K562 (cell line): Measurements from ENCODE around the gene AMZ2. TPM values are rescaled to one million over a fixed set of nuclear protein-coding genes. Genes with fewer than 3 reads are reported as not detected.

ENCODE experiments used
- CBX8 ChIP-seq: fragments of 200-600 bp; sonication (generic); IDR thresholded peaks from 2 replicates; pipeline ENCODE4 v1.6.1; 2012; ENCODE audit warnings: borderline replicate concordance, mixed run types, low read depth, mild to moderate bottlenecking, moderate library complexity, mixed read lengths, low read length, control low read depth, inconsistent platforms; ENCODE audit not compliant: poor library complexity, severe bottlenecking; ENCODE audit errors: extremely low read depth
- GABPB2 ChIP-seq: fragments of 250-450 bp; sonication (Bioruptor Pico); conservative IDR thresholded peaks from 2 replicates; pipeline ENCODE4 v1.5.1; 2021; ENCODE audit warnings: mild to moderate bottlenecking
- HMGXB4 ChIP-seq: sonication (generic); formaldehyde crosslinking; IDR thresholded peaks from 2 replicates; pipeline ENCODE4 v1.8.1; 2023; ENCODE audit warnings: mild to moderate bottlenecking, missing genetic modification reagents
- NKRF ChIP-seq: fragments of 450-650 bp; IDR thresholded peaks from 2 replicates; pipeline ENCODE4 v1.6.1; 2016; ENCODE audit warnings: borderline replicate concordance
- REST ChIP-seq, 2 experiments: fragments of 450-650 bp; formaldehyde crosslinking in 1 of 2; IDR thresholded peaks; 2 replicates each; pipeline versions ENCODE4 v1.4.0 to v1.6.1; 2014 to 2020; ENCODE audit warnings: mild to moderate bottlenecking in 2 of 2, borderline replicate concordance in 1 of 2, low read depth in 1 of 2
- SAFB2 ChIP-seq: fragments of 200-400 bp; formaldehyde crosslinking; IDR thresholded peaks from 2 replicates; pipeline ENCODE4 v1.6.1; 2018; ENCODE audit warnings: borderline replicate concordance, low read length, low read depth, moderate library complexity; ENCODE audit not compliant: severe bottlenecking
- SIX5 ChIP-seq, 2 experiments: IDR thresholded peaks; 2 replicates each; pipeline ENCODE4 v1.6.1; 2011; ENCODE audit warnings: low read length in 2 of 2, borderline replicate concordance in 1 of 2, low read depth in 1 of 2, mild to moderate bottlenecking in 1 of 2, moderate library complexity in 1 of 2; ENCODE audit not compliant: insufficient read depth in 1 of 2
- ZMIZ1 ChIP-seq, 2 experiments: fragments of 150-350 bp in 1 of 2; IDR thresholded peaks; 2 replicates each; pipeline ENCODE4 v1.6.1; 2012 to 2016; ENCODE audit warnings: low read depth in 2 of 2, low read length in 2 of 2, mild to moderate bottlenecking in 1 of 2, moderate library complexity in 1 of 2
- ZNF445 ChIP-seq: fragments of 250-450 bp; sonication (Bioruptor Pico); IDR thresholded peaks from 2 replicates; pipeline ENCODE4 v1.4.0; 2020; ENCODE audit warnings: low read depth, mild to moderate bottlenecking, moderate library complexity
- polyA plus RNA-seq, 8 experiments: library from polyadenylated mRNA; depleted of rRNA in 4 of 8; stranded (reverse) in 5 of 8; unstranded in 3 of 8; fragments of >200 nt; fragmentation: Nextera tagmentation in 2 of 8; fragmentation: Illumina TruSeq in 1 of 8; extraction: Ambion mirVana in 2 of 8; extraction: Trizol in 1 of 8; gene quantifications; 2 replicates each; pipeline versions ENCODE4 v1.2.1 to v1.2.3, GENCODE V29; 2011 to 2014; ENCODE audit warnings: inconsistent platforms in 1 of 8, missing spikeins in 1 of 8
- total RNA-seq, 7 experiments: library from RNA; depleted of rRNA in 6 of 7; stranded (reverse); fragments of >200 nt in 6 of 7; fragmentation: Illumina TruSeq in 2 of 7; extraction: Trizol in 2 of 7; gene quantifications; 2 replicates each; pipeline versions ENCODE4 v1.2.1 to v1.2.3, GENCODE V29; 2011 to 2021; ENCODE audit warnings: low replicate concordance in 1 of 7

AMZ2 gene
- total and polyA plus RNA-seq, 9 of the 15 experiments (the other 6 are each of a cell fraction or from before 2014, with no cell fraction given), result 22.6 to 92.2 (median 52.6) TPM

- peak; percentile 63 for TF ChIP-seq REST (IDR thresholded peaks at IDR 0.05; ENCODE audit: borderline replicate concordance)
- no peak for TF ChIP-seq REST (CRISPR knock-in tag; IDR thresholded peaks at IDR 0.05; ENCODE audit: low read depth)
- no peak for TF ChIP-seq GABPB2 (CRISPR knock-in tag)
- TF ChIP-seq CBX8, result no peak
- no peak for TF ChIP-seq ZNF445
- TF ChIP-seq SIX5 (IDR thresholded peaks at IDR 0.05; ENCODE audit: borderline replicate concordance in 1 of 2, insufficient read depth in 1 of 2, low read depth in 1 of 2, low read length in 2 of 2), result no peak
- TF ChIP-seq ZMIZ1 (IDR thresholded peaks at IDR 0.05; ENCODE audit: low read depth in 2 of 2, low read length in 2 of 2), result no peak
- no peak for TF ChIP-seq SAFB2
- no peak for TF ChIP-seq NKRF
- TF ChIP-seq HMGXB4 (CRISPR knock-in tag), result 0 out of 2 replicates have a peak, but pooled peaks have one; percentile 63
These were observed 42.5 kb upstream of the AMZ2 start (continued) for GRCh38 chr17:68205251-68205807.
